Liver (tissue), 9 donors: ENCODE data around the gene TSPAN18. TPM values are rescaled to one million over a fixed set of nuclear protein-coding genes. Genes with fewer than 3 reads are reported as not detected.

Source experiments
- DNase-seq: peaks from one replicate; pipeline ENCODE4 v3.0.0-alpha.2; 2017; ENCODE audit warnings: low spot score
- H3K27ac ChIP-seq, 2 donors: one replicate each; pipeline ENCODE4 v1.7.0; 2013; ENCODE audit warnings: inconsistent platforms in 2 of 2, low read length in 2 of 2, control low read depth in 1 of 2, low read depth in 1 of 2, mild to moderate bottlenecking in 1 of 2
- H3K27me3 ChIP-seq, 4 donors: one replicate each; pipeline versions ENCODE4 v1.6.1 to v1.7.0; 2013; ENCODE audit warnings: low read length in 3 of 4, inconsistent platforms in 1 of 4, mild to moderate bottlenecking in 1 of 4, moderate library complexity in 1 of 4; ENCODE audit not compliant: control insufficient read depth in 4 of 4, insufficient read depth in 4 of 4
- H3K36me3 ChIP-seq, 4 donors: one replicate each; pipeline versions ENCODE4 v1.6.1 to v1.7.0; 2013; ENCODE audit warnings: low read length in 3 of 4, mild to moderate bottlenecking in 3 of 4, low read depth in 1 of 4, moderate library complexity in 1 of 4; ENCODE audit not compliant: control insufficient read depth in 4 of 4, insufficient read depth in 3 of 4
- H3K4me1 ChIP-seq, 4 donors: one replicate each; pipeline versions ENCODE4 v1.6.1 to v1.7.0; 2013; ENCODE audit warnings: low read length in 3 of 4, mild to moderate bottlenecking in 3 of 4, moderate library complexity in 1 of 4; ENCODE audit not compliant: control insufficient read depth in 4 of 4, insufficient read depth in 4 of 4
- H3K4me3 ChIP-seq, 3 donors: one replicate each; pipeline versions ENCODE4 v1.6.1 to v1.7.0; 2013; ENCODE audit warnings: low read length in 3 of 3, control low read depth in 1 of 3, low read depth in 1 of 3, mild to moderate bottlenecking in 1 of 3
- H3K9ac ChIP-seq, 2 donors: one replicate each; pipeline ENCODE4 v1.7.0; 2013; ENCODE audit warnings: low read length in 2 of 2, mild to moderate bottlenecking in 2 of 2, moderate library complexity in 2 of 2, control low read depth in 1 of 2, low read depth in 1 of 2
- H3K9me3 ChIP-seq, 4 donors: one replicate each; pipeline versions ENCODE4 v1.6.1 to v1.7.0; 2013; ENCODE audit warnings: low read length in 3 of 4; ENCODE audit not compliant: control insufficient read depth in 4 of 4
- ATF3 ChIP-seq: IDR thresholded peaks from 2 replicates; pipeline ENCODE4 v1.6.1; 2016; ENCODE audit warnings: antibody characterized with exemption
- CTCF ChIP-seq: fragments of 150-350 bp; IDR thresholded peaks from 2 replicates; pipeline ENCODE4 v1.5.1; 2017; ENCODE audit warnings: improper control_type of control experiment, low read depth, low read length; ENCODE audit not compliant: missing input control
- FOXA1 ChIP-seq: IDR thresholded peaks from 2 replicates; pipeline ENCODE4 v1.6.1; 2016; ENCODE audit warnings: antibody characterized with exemption
- FOXA2 ChIP-seq: IDR thresholded peaks from 2 replicates; pipeline ENCODE4 v1.6.1; 2016; ENCODE audit warnings: antibody characterized with exemption
- GABPA ChIP-seq, 2 donors: IDR thresholded peaks in 1 of 2; conservative IDR thresholded peaks in 1 of 2; 2 replicates each; pipeline ENCODE4 v1.6.1; 2016; ENCODE audit warnings: antibody characterized with exemption in 2 of 2, mild to moderate bottlenecking in 1 of 2, moderate library complexity in 1 of 2
- HNF4A ChIP-seq, 2 donors: conservative IDR thresholded peaks; 2 replicates each; pipeline ENCODE4 v1.6.1; 2016; ENCODE audit warnings: antibody characterized with exemption in 2 of 2, mild to moderate bottlenecking in 2 of 2
- HNF4G ChIP-seq: IDR thresholded peaks from 2 replicates; pipeline ENCODE4 v1.6.1; 2016; ENCODE audit warnings: antibody characterized with exemption
- JUND ChIP-seq, 2 donors: IDR thresholded peaks; 2 replicates each; pipeline ENCODE4 v1.6.1; 2016; ENCODE audit warnings: antibody characterized with exemption in 2 of 2
- MAX ChIP-seq: IDR thresholded peaks from 2 replicates; pipeline ENCODE4 v1.6.1; 2016; ENCODE audit warnings: antibody characterized with exemption
- NR2F2 ChIP-seq: IDR thresholded peaks from 2 replicates; pipeline ENCODE4 v1.6.1; 2016; ENCODE audit warnings: antibody characterized with exemption
- RAD21 ChIP-seq, 2 donors: IDR thresholded peaks; 2 replicates each; pipeline ENCODE4 v1.6.1; 2016; ENCODE audit warnings: antibody characterized with exemption in 2 of 2, mild to moderate bottlenecking in 2 of 2
- REST ChIP-seq: IDR thresholded peaks from 2 replicates; pipeline ENCODE4 v1.6.1; 2016; ENCODE audit warnings: antibody characterized with exemption, mild to moderate bottlenecking
- RXRA ChIP-seq, 2 donors: IDR thresholded peaks; 2 replicates each; pipeline ENCODE4 v1.6.1; 2017 to 2018; ENCODE audit warnings: antibody characterized with exemption in 2 of 2, mild to moderate bottlenecking in 1 of 2
- SP1 ChIP-seq: IDR thresholded peaks from 2 replicates; pipeline ENCODE4 v1.6.1; 2018; ENCODE audit warnings: antibody characterized with exemption, mild to moderate bottlenecking
- TAF1 ChIP-seq: conservative IDR thresholded peaks from 2 replicates; pipeline ENCODE4 v1.6.1; 2016; ENCODE audit warnings: antibody characterized with exemption, mild to moderate bottlenecking
- YY1 ChIP-seq: IDR thresholded peaks from 2 replicates; pipeline ENCODE4 v1.6.1; 2016; ENCODE audit warnings: antibody characterized with exemption, mild to moderate bottlenecking
- WGBS: extraction: QIAGEN DNeasy Blood & Tissue Kit; methylation state at CpG from one replicate; pipeline ENCODE4 v1.1.7; 2013; 5-methylcytosine and 5-hydroxymethylcytosine counted together
- polyA plus RNA-seq, 2 donors: library from polyadenylated mRNA; stranded (reverse) in 1 of 2; unstranded in 1 of 2; fragments of 200-250 nt in 1 of 2; fragments of >200 nt in 1 of 2; fragmentation: Nextera tagmentation in 1 of 2; extraction: Ambion mirVana in 1 of 2; gene quantifications; one replicate each; pipeline versions ENCODE4 v1.2.1 to v1.2.3, GENCODE V29; 2013 to 2015
- total RNA-seq, 2 donors: library from RNA; depleted of rRNA; stranded (reverse); fragments of >200 nt; gene quantifications; one replicate each; pipeline ENCODE4 v1.2.3, GENCODE V29; 2014
- donor health status: healthy.
- donor health status: healthy.
- donor health status: healthy.
- donor health status: healthy.
- donor health status: healthy.

The TSPAN18 gene
- total and polyA plus RNA-seq, 4 donors, result 1.2 to 5.0 (median 2.8) TPM

GRCh38 chr11:44711113-44711786 is 15.5 kb upstream of the TSPAN18 start:
- Histone ChIP-seq H3K27me3 (no peaks in the 10 kb centered on the region), H3K9me3 (no peaks in the 10 kb centered on the region), H3K36me3 (no peaks in the 10 kb centered on the region), H3K27ac (no peak overlapping the region), H3K4me1 (peaks cover 3 to 11% (median 8%) of the 10 kb centered on the region in 4 donors), H3K9ac (no peak overlapping the region), H3K4me3 (no peak overlapping the region)
- 78% methylated on average over 6 of the region's 6 CpGs for WGBS
- TF ChIP-seq HNF4G (no peak), CTCF (no peak), RXRA (IDR thresholded peaks at IDR 0.05) (no peak), JUND (IDR thresholded peaks at IDR 0.05) (no peak), GABPA (IDR thresholded peaks at IDR 0.05 in 1 of 2, conservative IDR thresholded peaks at IDR 0.05 in 1 of 2) (no peak), SP1 (no peak), NR2F2 (no peak), FOXA1 (no peak), REST (no peak), MAX (no peak), RAD21 (IDR thresholded peaks at IDR 0.05) (no peak), HNF4A (conservative IDR thresholded peaks at IDR 0.05) (no peak), YY1 (no peak), FOXA2 (no peak)
- no peak for DNase-seq

GRCh38 chr11:44711787-44712608 is 14.8 kb upstream of the TSPAN18 start:
- Histone ChIP-seq H3K9ac (no peak overlapping the region), H3K27me3 (no peaks in the 10 kb centered on the region), H3K4me3 (no peak overlapping the region), H3K4me1 (peaks cover 3 to 18% (median 13%) of the 10 kb centered on the region in 4 donors), H3K9me3 (no peaks in the 10 kb centered on the region), H3K36me3 (no peaks in the 10 kb centered on the region), H3K27ac (no peak overlapping the region)
- no peak for DNase-seq
- WGBS, result 85% methylated on average over 16 of the region's 16 CpGs
- TF ChIP-seq TAF1 (no peak), RXRA (IDR thresholded peaks at IDR 0.05) (no peak), FOXA1 (no peak), ATF3 (no peak), HNF4A (conservative IDR thresholded peaks at IDR 0.05) (no peak)
